Fibroblast of skin of left quadriceps (primary cell): Measurements from ENCODE around the gene SGSH.

ENCODE experiments used
- DNase-seq, 2 experiments: peaks; one replicate each; pipeline ENCODE4 v3.0.0-alpha.2; 2013; ENCODE audit warnings: low read depth in 2 of 2

Gene SGSH

GRCh38 chr17:80183581-80184422 lies 36.3 kb downstream of the SGSH start:
- DNase-seq: no peak

- no peak for DNase-seq
Measured at GRCh38 chr17:80182845-80183223, 37.3 kb downstream of the SGSH start.

GRCh38 chr17:80182118-80182844 lies 37.9 kb downstream of the SGSH start:
- no peak for DNase-seq

GRCh38 chr17:80181431-80181830 lies 38.7 kb downstream of the SGSH start:
- no peak for DNase-seq

GRCh38 chr17:80180192-80180591 lies 39.9 kb downstream of the SGSH start:
- DNase-seq: no peak

- no peak for DNase-seq
Measured at GRCh38 chr17:80177986-80178595, 42.0 kb downstream of the SGSH start.

- no peak for DNase-seq
Measured at GRCh38 chr17:80176757-80177156, 43.4 kb downstream of the SGSH start.

- no peak for DNase-seq
Measured at GRCh38 chr17:80173916-80174315, 46.2 kb downstream of the SGSH start.

GRCh38 chr17:80173126-80173525 lies 47.0 kb downstream of the SGSH start:
- no peak for DNase-seq

GRCh38 chr17:80171681-80172080 lies 48.5 kb downstream of the SGSH start:
- no peak for DNase-seq

GRCh38 chr17:80169784-80170500 lies 50.2 kb downstream of the SGSH start, which contains the start of gene CARD14:
Gene CARD14 (plus strand): TSS chr17:80170030. CDS start chr17:80181439, 11,409 bp downstream.
- DNase-seq: no peak

- DNase-seq: no peak
Measured at GRCh38 chr17:80169107-80169506, 51.0 kb downstream of the SGSH start.

GRCh38 chr17:80168371-80168770 lies 51.8 kb downstream of the SGSH start:
- DNase-seq: no peak

GRCh38 chr17:80166446-80166845 lies 53.7 kb downstream of the SGSH start:
- no peak for DNase-seq

- DNase-seq: no peak
Measured at GRCh38 chr17:80164185-80164584, 55.9 kb downstream of the SGSH start.

- DNase-seq: no peak
Measured at GRCh38 chr17:80163336-80163735, 56.8 kb downstream of the SGSH start.

- DNase-seq: no peak
Measured at GRCh38 chr17:80160536-80160935, 59.6 kb downstream of the SGSH start.
